Type B pancreatic cell (in vitro differentiated cells): ENCODE data around the gene TMEM18. TPM values are rescaled to one million over a fixed set of nuclear protein-coding genes. Genes with fewer than 3 reads are reported as not detected.
A peak's percentile ranks its signal among the peaks of the same experiment; 100 is the strongest.

Source experiments
- DNase-seq: peaks from one replicate; pipeline ENCODE4 v3.0.0; 2021; ENCODE audit warnings: mixed read lengths; ENCODE audit not compliant: unreplicated experiment; ENCODE audit errors: extremely low spot score
- H3K27ac Mint-ChIP-seq: 2 replicates; pipeline ENCODE4 v1.8.0; 2021; ENCODE audit warnings: mild to moderate bottlenecking, mixed read lengths
- H3K27me3 Mint-ChIP-seq: 2 replicates; pipeline ENCODE4 v1.8.0; 2021; ENCODE audit warnings: mixed read lengths
- H3K36me3 Mint-ChIP-seq: 2 replicates; pipeline ENCODE4 v1.8.0; 2021; ENCODE audit warnings: mixed read lengths
- H3K4me1 Mint-ChIP-seq: one replicate; pipeline ENCODE4 v1.8.0; 2021; ENCODE audit warnings: mixed read lengths; ENCODE audit not compliant: unreplicated experiment
- H3K4me3 Mint-ChIP-seq: 2 replicates; pipeline ENCODE4 v1.8.0; 2021; ENCODE audit warnings: mild to moderate bottlenecking, mixed read lengths
- H3K9me3 Mint-ChIP-seq: 2 replicates; pipeline ENCODE4 v1.8.0; 2021; ENCODE audit warnings: mixed read lengths
- CTCF ChIP-seq: fragments of 200-600 bp; sonication (generic); conservative IDR thresholded peaks from 2 replicates; pipeline ENCODE4 v1.5.0; 2021; ENCODE audit warnings: antibody characterized with exemption, mild to moderate bottlenecking
- long read RNA-seq: library from polyadenylated mRNA; unstranded; transcript quantifications from one replicate; pipeline ENCODE4 v2.0.0, GENCODE V29; 2020
- total RNA-seq: library from RNA; stranded (reverse); gene quantifications from 2 replicates; pipeline ENCODE4 v1.2.1, GENCODE V29; 2021; ENCODE audit warnings: low replicate concordance

Gene TMEM18
- 22.8 and 27.4 TPM in 2 replicates for total RNA-seq
- long read RNA-seq, transcript TMEM18-201 (5 exons, 2,762 nt): major isoform, 28 of 40 reads
- long read RNA-seq, partial matches to known transcripts: 0 of 40 reads
- long read RNA-seq, other reads (novel, unspliced or antisense): 9 of 40 reads

- peaks cover 39% of the 10 kb centered on the region for H3K4me1 Mint-ChIP-seq
- peak within 1 kb of the TSS; percentile 96 for H3K4me3 Mint-ChIP-seq
- no peak for DNase-seq
- peak; percentile 60 for TF ChIP-seq CTCF
- no peaks in the 10 kb centered on the region for H3K36me3 Mint-ChIP-seq
- no peaks in the 10 kb centered on the region for H3K9me3 Mint-ChIP-seq
- no peaks in the 10 kb centered on the region for H3K27me3 Mint-ChIP-seq
- peak within 1 kb of the TSS; percentile 99 for H3K27ac Mint-ChIP-seq
Observed at GRCh38 chr2:677056-677958, at the start of gene TMEM18. TMEM18 (minus strand) TSS chr2:677406; CDS start chr2:677345, 61 bp downstream.

- no peak overlapping the region for H3K4me3 Mint-ChIP-seq
- no peaks in the 10 kb centered on the region for H3K9me3 Mint-ChIP-seq
- no peak for TF ChIP-seq CTCF
- peaks cover 17% of the 10 kb centered on the region for H3K27me3 Mint-ChIP-seq
- peaks cover 15% of the 10 kb centered on the region for H3K4me1 Mint-ChIP-seq
- H3K36me3 Mint-ChIP-seq: no peaks in the 10 kb centered on the region
- DNase-seq: no peak
- no peak overlapping the region for H3K27ac Mint-ChIP-seq
Observed at GRCh38 chr2:726169-726568, 49.0 kb upstream of the TMEM18 start.

GRCh38 chr2:725468-725867 is 48.3 kb upstream of the TMEM18 start:
- no peak for TF ChIP-seq CTCF
- Mint-ChIP-seq H3K4me3 (no peak overlapping the region), H3K9me3 (no peaks in the 10 kb centered on the region), H3K27me3 (peaks cover 19% of the 10 kb centered on the region), H3K27ac (no peak overlapping the region), H3K4me1 (peaks cover 15% of the 10 kb centered on the region), H3K36me3 (no peaks in the 10 kb centered on the region)
- DNase-seq: no peak

- TF ChIP-seq CTCF: no peak
- H3K36me3 Mint-ChIP-seq: no peaks in the 10 kb centered on the region
- H3K27ac Mint-ChIP-seq: no peak overlapping the region
- H3K4me1 Mint-ChIP-seq: peaks cover 9% of the 10 kb centered on the region
- no peak overlapping the region for H3K4me3 Mint-ChIP-seq
- H3K27me3 Mint-ChIP-seq: peaks cover 14% of the 10 kb centered on the region
- no peak for DNase-seq
- no peaks in the 10 kb centered on the region for H3K9me3 Mint-ChIP-seq
Observed at GRCh38 chr2:723761-724160, 46.6 kb upstream of the TMEM18 start.

GRCh38 chr2:720842-721241 is 43.6 kb upstream of the TMEM18 start:
- peaks cover 11% of the 10 kb centered on the region for H3K27me3 Mint-ChIP-seq
- H3K4me1 Mint-ChIP-seq: peaks cover 9% of the 10 kb centered on the region
- H3K9me3 Mint-ChIP-seq: no peaks in the 10 kb centered on the region
- H3K36me3 Mint-ChIP-seq: no peaks in the 10 kb centered on the region
- DNase-seq: no peak
- no peak overlapping the region for H3K4me3 Mint-ChIP-seq
- TF ChIP-seq CTCF: no peak
- no peak overlapping the region for H3K27ac Mint-ChIP-seq
